WTC11 (cell line): Measurements from ENCODE around the gene GAS2L3. TPM values are rescaled to one million over a fixed set of nuclear protein-coding genes. Genes with fewer than 3 reads are reported as not detected.
"Not testable (repeated sequence)": the region's sequence is repeated elsewhere in the genome, so short reads cannot be mapped to it uniquely, and the experiment has no call there.

ENCODE experiments used
- ATAC-seq: fragments of 200-7000 bp; cut with Tn5 transposase; 2 replicates; pipeline ENCODE4 v1.10.0; 2021; ENCODE audit warnings: mild to moderate bottlenecking, moderate library complexity
- CTCF ChIA-PET: fragments of 300-600 bp; sonication (Branson Sonifier 250); formaldehyde crosslinking; loops from one replicate; lab custom pipeline; 2021; ENCODE audit warnings: antibody characterized with exemption; lab: Charles Lee
- POLR2A ChIA-PET: fragments of 350-600 bp; sonication (Branson Sonifier 250); formaldehyde crosslinking; loops from one replicate; lab custom pipeline; 2021; ENCODE audit warnings: antibody characterized with exemption; lab: Charles Lee
- DNase-seq: peaks from one replicate; pipeline ENCODE4 v3.0.0; 2021; ENCODE audit warnings: low spot score
- H3K27ac Mint-ChIP-seq: 2 replicates; pipeline ENCODE4 v1.8.0; 2021; ENCODE audit warnings: mixed read lengths
- H3K27me3 Mint-ChIP-seq: 2 replicates; pipeline ENCODE4 v1.8.0; 2021; ENCODE audit warnings: low read depth, mild to moderate bottlenecking, moderate library complexity, mixed read lengths
- H3K36me3 Mint-ChIP-seq: 2 replicates; pipeline ENCODE4 v1.8.0; 2021; ENCODE audit warnings: mixed read lengths
- H3K4me1 Mint-ChIP-seq: 2 replicates; pipeline ENCODE4 v1.8.0; 2022; ENCODE audit warnings: mixed read lengths
- H3K4me3 Mint-ChIP-seq: 2 replicates; pipeline ENCODE4 v1.8.0; 2021; ENCODE audit warnings: mild to moderate bottlenecking, moderate library complexity, mixed read lengths
- H3K9me3 Mint-ChIP-seq: 2 replicates; pipeline ENCODE4 v1.8.0; 2021; ENCODE audit warnings: mixed read lengths
- AR ChIP-seq: fragments of 250-450 bp; sonication (Bioruptor Pico); IDR thresholded peaks from 2 replicates; pipeline ENCODE4 v1.9.0; 2021; ENCODE audit warnings: mild to moderate bottlenecking
- ATF1 ChIP-seq: sonication (generic); formaldehyde crosslinking; IDR thresholded peaks from 2 replicates; pipeline ENCODE4 v1.8.1; 2023; ENCODE audit warnings: mild to moderate bottlenecking, moderate library complexity, missing genetic modification reagents
- ELF4 ChIP-seq: sonication (generic); formaldehyde crosslinking; IDR thresholded peaks from 2 replicates; pipeline ENCODE4 v1.8.1; 2022; ENCODE audit warnings: low read depth, mild to moderate bottlenecking, moderate library complexity, missing genetic modification reagents
- HMGA2 ChIP-seq: fragments of 250-450 bp; sonication (Bioruptor Pico); IDR thresholded peaks from 2 replicates; pipeline ENCODE4 v1.4.0; 2021; ENCODE audit warnings: mild to moderate bottlenecking, moderate library complexity
- KAT7 ChIP-seq: sonication (generic); formaldehyde crosslinking; IDR thresholded peaks from 2 replicates; pipeline ENCODE4 v1.8.1; 2023; ENCODE audit warnings: missing genetic modification reagents, mild to moderate bottlenecking, borderline replicate concordance
- MAX ChIP-seq: sonication (generic); formaldehyde crosslinking; IDR thresholded peaks from 2 replicates; pipeline ENCODE4 v1.8.0; 2022; ENCODE audit warnings: mild to moderate bottlenecking, missing genetic modification reagents
- MLX ChIP-seq: sonication (generic); formaldehyde crosslinking; IDR thresholded peaks from 2 replicates; pipeline ENCODE4 v1.8.1; 2023; ENCODE audit warnings: mild to moderate bottlenecking, missing genetic modification reagents, moderate library complexity
- NFYB ChIP-seq: sonication (generic); formaldehyde crosslinking; conservative IDR thresholded peaks from 2 replicates; pipeline ENCODE4 v1.8.0; 2022; ENCODE audit warnings: low read depth, missing genetic modification reagents
- OVOL2 ChIP-seq: fragments of 250-450 bp; sonication (Bioruptor Pico); IDR thresholded peaks from 2 replicates; pipeline ENCODE4 v1.9.0; 2021; ENCODE audit warnings: mild to moderate bottlenecking, borderline replicate concordance
- PREB ChIP-seq: sonication (generic); formaldehyde crosslinking; IDR thresholded peaks from 2 replicates; pipeline ENCODE4 v1.8.1; 2022; ENCODE audit warnings: mild to moderate bottlenecking, missing genetic modification reagents, moderate library complexity, borderline replicate concordance
- SMAD3 ChIP-seq: sonication (generic); formaldehyde crosslinking; IDR thresholded peaks from 2 replicates; pipeline ENCODE4 v1.8.0; 2022; ENCODE audit warnings: missing genetic modification reagents, mild to moderate bottlenecking, borderline replicate concordance
- ZNF263 ChIP-seq: sonication (generic); formaldehyde crosslinking; IDR thresholded peaks from 2 replicates; pipeline ENCODE4 v1.8.1; 2022; ENCODE audit warnings: low read depth, mild to moderate bottlenecking, moderate library complexity, missing genetic modification reagents
- ZNF423 ChIP-seq: fragments of 250-450 bp; sonication (Bioruptor Pico); IDR thresholded peaks from 2 replicates; pipeline ENCODE4 v2.1.2; 2022; ENCODE audit warnings: mild to moderate bottlenecking, moderate library complexity
- total RNA-seq: library from RNA; stranded (reverse); gene quantifications from 3 replicates; pipeline ENCODE4 v1.2.3, GENCODE V29; 2021
- TF ChIP-seq, protein P1 (sequence below): fragments of 250-450 bp; sonication (Bioruptor Pico); IDR thresholded peaks from 2 replicates; pipeline ENCODE4 v1.9.0; 2021; ENCODE audit warnings: mild to moderate bottlenecking
- TF ChIP-seq, protein P2 (sequence below): sonication (generic); formaldehyde crosslinking; IDR thresholded peaks from 2 replicates; pipeline ENCODE4 v1.8.0; 2022; ENCODE audit warnings: mild to moderate bottlenecking, missing genetic modification reagents
- TF ChIP-seq, protein P3 (sequence below): sonication (generic); formaldehyde crosslinking; IDR thresholded peaks from 2 replicates; pipeline ENCODE4 v1.8.1; 2023; ENCODE audit warnings: mild to moderate bottlenecking, missing genetic modification reagents

Gene GAS2L3
- total RNA-seq, 1 experiment from 2014 or later, result 14.8 TPM

- TF ChIP-seq KAT7 (no peak), PREB (CRISPR knock-in tag) (no peak), AR (CRISPR knock-in tag) (no peak), MAX (CRISPR knock-in tag) (no peak), MLX (CRISPR knock-in tag) (no peak), ELF4 (CRISPR knock-in tag) (no peak), ZNF263 (CRISPR knock-in tag) (no peak), ATF1 (CRISPR knock-in tag) (no peak), OVOL2 (CRISPR knock-in tag) (no peak), NFYB (no peak), HMGA2 (CRISPR knock-in tag) (no peak), SMAD3 (no peak), ZNF423 (CRISPR knock-in tag) (no peak)
- TF ChIP-seq, protein P1, sequence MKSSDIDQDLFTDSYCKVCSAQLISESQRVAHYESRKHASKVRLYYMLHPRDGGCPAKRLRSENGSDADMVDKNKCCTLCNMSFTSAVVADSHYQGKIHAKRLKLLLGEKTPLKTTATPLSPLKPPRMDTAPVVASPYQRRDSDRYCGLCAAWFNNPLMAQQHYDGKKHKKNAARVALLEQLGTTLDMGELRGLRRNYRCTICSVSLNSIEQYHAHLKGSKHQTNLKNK, result no peak
- TF ChIP-seq, protein P2, sequence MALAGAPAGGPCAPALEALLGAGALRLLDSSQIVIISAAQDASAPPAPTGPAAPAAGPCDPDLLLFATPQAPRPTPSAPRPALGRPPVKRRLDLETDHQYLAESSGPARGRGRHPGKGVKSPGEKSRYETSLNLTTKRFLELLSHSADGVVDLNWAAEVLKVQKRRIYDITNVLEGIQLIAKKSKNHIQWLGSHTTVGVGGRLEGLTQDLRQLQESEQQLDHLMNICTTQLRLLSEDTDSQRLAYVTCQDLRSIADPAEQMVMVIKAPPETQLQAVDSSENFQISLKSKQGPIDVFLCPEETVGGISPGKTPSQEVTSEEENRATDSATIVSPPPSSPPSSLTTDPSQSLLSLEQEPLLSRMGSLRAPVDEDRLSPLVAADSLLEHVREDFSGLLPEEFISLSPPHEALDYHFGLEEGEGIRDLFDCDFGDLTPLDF (CRISPR knock-in tag), result no peak
- TF ChIP-seq, protein P3, sequence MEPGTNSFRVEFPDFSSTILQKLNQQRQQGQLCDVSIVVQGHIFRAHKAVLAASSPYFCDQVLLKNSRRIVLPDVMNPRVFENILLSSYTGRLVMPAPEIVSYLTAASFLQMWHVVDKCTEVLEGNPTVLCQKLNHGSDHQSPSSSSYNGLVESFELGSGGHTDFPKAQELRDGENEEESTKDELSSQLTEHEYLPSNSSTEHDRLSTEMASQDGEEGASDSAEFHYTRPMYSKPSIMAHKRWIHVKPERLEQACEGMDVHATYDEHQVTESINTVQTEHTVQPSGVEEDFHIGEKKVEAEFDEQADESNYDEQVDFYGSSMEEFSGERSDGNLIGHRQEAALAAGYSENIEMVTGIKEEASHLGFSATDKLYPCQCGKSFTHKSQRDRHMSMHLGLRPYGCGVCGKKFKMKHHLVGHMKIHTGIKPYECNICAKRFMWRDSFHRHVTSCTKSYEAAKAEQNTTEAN (CRISPR knock-in tag), result no peak
- H3K36me3 Mint-ChIP-seq, result no peaks in the 10 kb centered on the region
Observed at GRCh38 chr12:100601626-100602025, 28.1 kb downstream of the GAS2L3 start.

DNA sequence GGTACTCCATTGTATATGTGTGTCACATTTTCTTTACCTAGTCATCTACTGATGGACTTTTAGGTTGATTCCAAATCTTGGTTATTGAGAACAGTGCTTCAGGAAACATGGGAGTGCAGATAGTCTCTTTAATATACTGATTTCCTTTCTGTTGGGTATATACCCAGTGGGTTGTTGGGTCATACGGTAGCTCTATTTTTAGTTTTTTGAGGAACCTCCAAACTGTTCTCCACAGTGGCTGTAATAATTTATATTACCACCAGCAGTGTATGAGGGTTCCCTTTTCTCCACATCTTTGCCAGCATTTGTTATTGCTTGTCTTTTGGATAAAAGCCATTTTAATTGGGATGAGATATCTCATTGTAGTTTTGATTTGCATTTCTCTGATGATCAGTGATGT, 29.5 kb downstream of the GAS2L3 start:
- ATAC-seq, POLR2A ChIA-PET: not testable (repeated sequence)

More at GRCh38 chr12:100601626-100602025, 28.1 kb downstream of the GAS2L3 start:
- Mint-ChIP-seq H3K27me3 (no peaks in the 10 kb centered on the region), H3K9me3 (no peaks in the 10 kb centered on the region), H3K27ac (no peak overlapping the region), H3K4me3 (no peak overlapping the region), H3K4me1 (no peaks in the 10 kb centered on the region)
- ChIA-PET POLR2A (no interaction called here), CTCF (no interaction called here)
- DNase-seq, result no peak
- ATAC-seq, result no peak

More for the DNA sequence above, 29.5 kb downstream of the GAS2L3 start:
- CTCF ChIA-PET, H3K4me1 Mint-ChIP-seq, H3K36me3 Mint-ChIP-seq, H3K27ac Mint-ChIP-seq, H3K9me3 Mint-ChIP-seq, H3K27me3 Mint-ChIP-seq, H3K4me3 Mint-ChIP-seq, DNase-seq: not testable (repeated sequence)
